Small intestine (tissue), 7 donors: Measurements from ENCODE around the gene UPK3A. TPM values are rescaled to one million over a fixed set of nuclear protein-coding genes. Genes with fewer than 3 reads are reported as not detected.

Experiments used
- DNase-seq, 2 donors: peaks; one replicate each; pipeline versions ENCODE4 v3.0.0 to v3.0.0-alpha.2; 2013
- FAIRE-seq: peaks from 2 replicates; lab custom pipeline; 2012; peaks lifted over from hg19 to GRCh38; lab: Jason Lieb, UNC
- H3K27ac ChIP-seq, 3 donors: one replicate each; pipeline ENCODE4 v1.5.1; 2013; ENCODE audit warnings: low read length in 2 of 3, mild to moderate bottlenecking in 2 of 3, control low read depth in 1 of 3, inconsistent platforms in 1 of 3, low read depth in 1 of 3, moderate library complexity in 1 of 3
- H3K27me3 ChIP-seq, 3 donors: one replicate each; pipeline ENCODE4 v1.6.1; 2013; ENCODE audit warnings: low read length in 3 of 3, inconsistent platforms in 1 of 3; ENCODE audit not compliant: control insufficient read depth in 3 of 3, insufficient read depth in 3 of 3
- H3K36me3 ChIP-seq, 3 donors: one replicate each; pipeline ENCODE4 v1.6.1; 2013; ENCODE audit warnings: low read length in 3 of 3, inconsistent platforms in 1 of 3, low read depth in 1 of 3, mild to moderate bottlenecking in 1 of 3, moderate library complexity in 1 of 3; ENCODE audit not compliant: control insufficient read depth in 3 of 3, insufficient read depth in 2 of 3
- H3K4me1 ChIP-seq, 3 donors: one replicate each; pipeline ENCODE4 v1.6.1; 2013; ENCODE audit warnings: low read length in 2 of 3, inconsistent platforms in 1 of 3, low read depth in 1 of 3, mild to moderate bottlenecking in 1 of 3, moderate library complexity in 1 of 3; ENCODE audit not compliant: control insufficient read depth in 3 of 3, insufficient read depth in 2 of 3
- H3K4me3 ChIP-seq, 3 donors: one replicate each; pipeline ENCODE4 v1.5.1; 2013; ENCODE audit warnings: low read length in 3 of 3, control low read depth in 1 of 3, inconsistent platforms in 1 of 3, low read depth in 1 of 3, mild to moderate bottlenecking in 1 of 3, moderate library complexity in 1 of 3
- H3K9me3 ChIP-seq, 2 donors: one replicate each; pipeline ENCODE4 v1.6.1; 2013; ENCODE audit warnings: low read depth in 1 of 2, low read length in 1 of 2; ENCODE audit not compliant: control insufficient read depth in 2 of 2, insufficient read depth in 1 of 2
- WGBS, 3 donors: extraction: QIAGEN DNeasy Blood & Tissue Kit; methylation state at CpG; one replicate each; pipeline ENCODE4 v1.1.7; 2013; 5-methylcytosine and 5-hydroxymethylcytosine counted together
- polyA plus RNA-seq, 4 donors: library from polyadenylated mRNA; stranded (reverse) in 3 of 4; unstranded in 1 of 4; fragments of 200-250 nt in 3 of 4; fragments of 120-200 nt in 1 of 4; gene quantifications; one replicate each; pipeline versions ENCODE4 v1.2.1 to v1.2.3, GENCODE V29; 2013
- donor health status: healthy with polysubstance abuse.
- donor health status: control.
- donor health status: control.
- donor health status: Bipolar disorder and iron deficiency.
- donor health status: healthy.

Gene UPK3A
- polyA plus RNA-seq, 4 donors = 0.36 to 306 TPM; not detected in 2

DNA sequence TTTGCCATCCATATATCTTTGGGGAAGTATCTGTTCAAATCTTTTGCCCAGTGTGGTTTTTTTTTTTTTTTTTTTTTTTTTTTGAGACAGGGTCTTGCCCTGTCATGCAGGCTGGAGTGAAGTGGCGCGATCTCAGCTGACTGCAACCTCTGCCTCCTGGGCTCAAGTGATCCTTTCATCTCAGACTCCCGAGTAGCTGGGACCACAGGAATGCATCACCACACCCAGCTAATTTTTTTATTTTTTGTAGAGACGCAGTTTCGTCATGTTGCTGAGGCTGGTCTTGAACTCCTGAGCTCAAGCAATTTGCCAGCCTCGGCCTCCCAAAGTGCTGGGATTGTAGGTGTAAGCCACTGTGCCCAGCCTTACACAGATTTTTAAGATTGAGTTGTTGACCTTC, 20.2 kb downstream of the UPK3A start:
- Histone ChIP-seq H3K27me3 (no peaks in the 10 kb centered on the region), H3K4me3 (no peak overlapping the region), H3K36me3 (no peaks in the 10 kb centered on the region), H3K9me3 (no peaks in the 10 kb centered on the region), H3K4me1 (peaks cover 0 to 35% (median 0%) of the 10 kb centered on the region in 3 donors), H3K27ac (peak overlapping the region in 1 of 3 donors; percentile 62)
- DNase-seq (no peak), FAIRE-seq (no peak)
- WGBS, 3 donors = 85 to 87% (median 85%) methylated on average over 6 of the region's 6 CpGs

DNA sequence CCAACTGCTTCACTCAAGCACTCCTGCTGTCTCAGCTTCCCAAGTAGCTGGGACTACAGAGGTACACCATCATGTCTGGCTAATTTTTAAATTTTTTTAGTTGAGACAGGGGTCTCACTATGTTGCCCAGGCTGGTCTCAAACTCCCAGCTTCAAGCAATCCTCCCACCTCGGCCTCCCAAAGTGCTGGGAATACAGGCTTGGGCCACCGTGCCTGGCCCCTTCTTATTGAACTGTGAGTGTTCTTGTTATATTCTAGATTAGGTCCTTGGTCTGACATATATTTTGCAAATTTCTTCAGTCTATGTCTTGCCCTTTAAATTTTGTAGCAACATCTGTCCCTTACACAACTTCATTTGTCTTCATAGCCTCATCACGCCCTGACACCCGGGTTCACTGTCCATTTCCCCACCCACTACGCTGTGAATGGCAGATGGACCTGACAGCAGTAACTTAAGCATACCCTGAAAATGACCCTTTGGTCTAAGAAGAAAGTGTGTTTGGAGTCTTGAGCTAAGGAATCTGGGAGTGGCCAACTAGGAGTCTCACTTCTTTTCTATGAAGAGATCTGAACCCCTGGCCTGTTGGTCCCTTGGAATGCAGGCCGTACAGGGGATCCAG, 20.8 kb downstream of the UPK3A start:
- peaks cover 0 to 35% (median 0%) of the 10 kb centered on the region in 3 donors for H3K4me1 ChIP-seq
- peak overlapping the region in 1 of 3 donors; percentile 62 for H3K27ac ChIP-seq
- peak; percentile 75 to 87 for DNase-seq
- 56 to 72% (median 69%) methylated on average over 6 of the region's 6 CpGs for WGBS, 3 donors
- no peaks in the 10 kb centered on the region for H3K36me3 ChIP-seq
- no peaks in the 10 kb centered on the region for H3K9me3 ChIP-seq
- FAIRE-seq = no peak
- no peaks in the 10 kb centered on the region for H3K27me3 ChIP-seq
- H3K4me3 ChIP-seq = no peak overlapping the region

DNA sequence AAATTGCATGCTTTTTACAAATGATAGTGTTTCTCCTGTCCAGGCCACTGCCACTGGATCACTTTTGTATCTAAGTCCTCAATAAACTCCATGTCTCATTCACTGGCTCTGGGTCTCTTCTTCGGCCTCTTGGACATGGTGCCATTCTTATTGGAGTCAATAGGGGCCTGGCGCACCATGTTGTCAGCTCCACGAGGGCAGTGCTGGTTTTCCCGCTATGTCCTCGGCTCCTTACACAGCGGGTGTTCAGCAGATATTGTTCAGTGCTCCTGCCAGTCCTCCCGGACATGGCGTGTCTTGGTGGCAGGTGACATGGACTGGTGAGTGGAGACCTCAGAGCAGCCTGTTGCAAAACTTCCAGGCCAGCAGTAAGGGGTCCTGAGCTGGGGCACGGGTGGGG, 21.4 kb downstream of the UPK3A start:
- no peak overlapping the region for H3K4me3 ChIP-seq
- 92 to 95% (median 93%) methylated on average over 9 of the region's 9 CpGs for WGBS, 3 donors
- FAIRE-seq = no peak
- no peaks in the 10 kb centered on the region for H3K9me3 ChIP-seq
- no peak for DNase-seq
- H3K36me3 ChIP-seq = no peaks in the 10 kb centered on the region
- H3K4me1 ChIP-seq = peaks cover 0 to 35% (median 2%) of the 10 kb centered on the region in 3 donors
- no peaks in the 10 kb centered on the region for H3K27me3 ChIP-seq
- H3K27ac ChIP-seq = peak overlapping the region in 1 of 3 donors; percentile 62

GRCh38 chr22:45308391-45308956, 23.7 kb downstream of the UPK3A start:
- FAIRE-seq (no peak), DNase-seq (peak; percentile 52 to 59)
- 85 to 89% (median 85%) methylated on average over 6 of the region's 6 CpGs for WGBS, 3 donors
- Histone ChIP-seq H3K36me3 (peaks cover 0 to 11% (median 0%) of the 10 kb centered on the region in 3 donors), H3K9me3 (no peaks in the 10 kb centered on the region), H3K4me1 (peaks cover 0 to 38% (median 6%) of the 10 kb centered on the region in 3 donors), H3K27ac (peak overlapping the region in 2 of 3 donors; percentile 87 to 93), H3K27me3 (no peaks in the 10 kb centered on the region), H3K4me3 (peak overlapping the region in 1 of 3 donors; percentile 54)

DNA sequence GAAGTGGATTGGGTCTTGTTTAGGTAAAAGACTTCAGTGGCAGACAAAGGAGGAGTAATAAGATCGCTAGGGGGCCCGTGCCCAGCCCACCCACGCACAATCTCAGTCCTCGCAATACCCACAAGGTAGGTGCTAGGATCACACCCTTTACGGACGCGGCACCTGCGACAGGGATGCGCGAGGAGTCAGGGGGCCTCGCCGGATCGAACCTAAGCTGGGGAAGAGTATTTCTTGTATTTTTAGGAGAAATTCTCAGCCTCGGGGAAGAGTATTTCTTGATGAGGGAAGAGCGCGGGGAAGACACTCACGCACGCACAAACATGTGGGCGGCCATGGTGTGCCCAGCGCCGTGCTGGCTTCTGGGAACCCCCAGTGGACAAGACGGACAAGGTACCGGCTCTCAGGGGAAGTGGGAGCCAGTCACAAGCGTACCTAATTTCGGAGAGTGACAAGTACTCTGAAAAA, 24.2 kb downstream of the UPK3A start:
- FAIRE-seq (no peak), DNase-seq (no peak)
- WGBS, 3 donors = 49 to 59% (median 58%) methylated on average over 25 of the region's 25 CpGs
- Histone ChIP-seq H3K27me3 (no peaks in the 10 kb centered on the region), H3K4me1 (peaks cover 0 to 43% (median 6%) of the 10 kb centered on the region in 3 donors), H3K36me3 (peaks cover 0 to 11% (median 0%) of the 10 kb centered on the region in 3 donors), H3K27ac (peak overlapping the region; percentile 17 to 93 (median 87)), H3K9me3 (no peaks in the 10 kb centered on the region), H3K4me3 (peak overlapping the region; percentile 9 to 54 (median 9))

DNA sequence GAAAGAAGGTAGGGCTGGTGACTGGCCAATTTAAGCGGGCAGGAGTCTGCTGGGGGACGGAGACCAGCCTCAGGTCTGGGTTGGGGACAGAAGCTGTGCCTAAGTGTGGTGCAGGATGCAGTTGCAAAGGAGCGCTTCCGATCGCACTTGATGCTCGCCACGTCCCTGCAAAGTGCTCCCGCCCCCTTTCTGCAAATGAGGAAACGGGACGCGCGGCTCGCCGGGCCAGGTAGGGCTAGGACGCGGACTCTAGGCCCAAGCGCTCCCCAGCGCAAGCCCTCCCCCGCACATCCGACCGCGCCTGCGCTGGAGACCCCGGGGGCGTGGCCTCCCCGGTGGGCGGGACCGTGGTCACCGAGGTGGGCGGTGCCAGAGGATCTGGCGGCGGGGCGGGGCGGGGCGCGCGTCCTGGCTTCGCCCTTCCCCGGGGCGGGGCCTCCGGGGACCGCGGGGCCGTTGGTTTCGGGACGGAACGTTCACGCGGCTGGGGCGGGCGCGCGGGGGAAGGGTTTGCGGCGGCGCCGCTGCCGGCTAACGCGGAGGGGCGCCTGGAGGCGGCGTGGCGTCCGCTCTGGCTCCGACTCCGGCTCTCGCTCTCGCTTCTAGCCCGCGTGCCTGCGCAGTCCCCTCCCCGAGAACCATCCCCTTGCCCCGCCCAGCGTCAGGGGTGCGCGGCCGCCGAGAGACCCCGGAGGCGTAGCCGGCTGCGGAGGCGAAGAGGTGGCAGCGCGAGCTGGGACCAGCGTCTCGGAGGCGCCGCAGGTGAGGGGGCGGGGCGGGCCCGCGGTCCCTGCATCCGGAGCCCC, 24.9 kb downstream of the UPK3A start, which contains the start of gene FAM118A:
TSS of gene FAM118A (plus strand) at position 513 of the 806 bp plus-strand sequence. CDS start 12,446 bp downstream, outside the sequence.
- Histone ChIP-seq H3K27me3 (no peaks in the 10 kb centered on the region), H3K4me3 (peak within 1 kb of the TSS; percentile 72 to 92 (median 86)), H3K9me3 (no peaks in the 10 kb centered on the region), H3K36me3 (peaks cover 0 to 11% (median 0%) of the 10 kb centered on the region in 3 donors), H3K4me1 (peaks cover 0 to 49% (median 6%) of the 10 kb centered on the region in 3 donors), H3K27ac (peak within 1 kb of the TSS; percentile 65 to 93 (median 87))
- WGBS, 3 donors = 1% methylated on average over 35 to 95 of the region's 95 CpGs
- FAIRE-seq (no peak), DNase-seq (peak; percentile 95 to 98)

DNA sequence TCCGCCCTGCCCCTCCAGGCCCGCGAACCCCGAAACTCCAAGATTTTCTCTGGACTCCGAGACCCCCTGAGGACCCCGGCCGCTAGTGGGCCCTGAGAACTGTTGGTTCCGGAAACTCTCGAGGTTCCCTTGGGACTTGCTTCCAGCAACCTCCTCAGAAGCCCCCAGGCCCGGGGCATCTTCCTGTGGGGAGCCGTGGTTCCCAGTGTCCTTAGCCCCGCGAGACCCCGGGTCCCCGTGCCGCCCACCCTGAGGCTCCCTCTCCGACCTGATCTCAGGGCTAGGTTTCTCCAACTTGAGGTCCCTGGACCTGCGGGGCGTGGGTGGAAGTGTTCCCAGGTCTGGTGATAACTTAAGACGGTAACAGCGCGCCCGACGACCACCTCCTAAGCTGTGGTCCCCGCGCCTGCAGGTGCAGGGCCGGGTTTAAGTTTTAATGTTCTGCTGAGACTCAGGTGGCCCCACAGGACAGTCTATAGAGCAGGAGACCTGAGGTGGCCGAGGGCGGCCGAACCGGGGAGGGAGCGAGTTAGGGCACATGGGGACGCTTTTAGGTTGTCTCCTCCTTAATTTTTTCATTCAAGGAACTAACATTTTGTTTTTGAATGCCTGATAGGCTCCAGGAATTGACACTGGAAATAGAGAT, 25.7 kb downstream of the UPK3A start:
- peak overlapping the region in 2 of 3 donors; percentile 64 to 85 for H3K27ac ChIP-seq
- no peaks in the 10 kb centered on the region for H3K27me3 ChIP-seq
- DNase-seq (peak in 1 of 2 donors; percentile 52), FAIRE-seq (no peak)
- 3 to 5% (median 4%) methylated on average over 32 to 33 of the region's 33 CpGs for WGBS, 3 donors
- H3K4me1 ChIP-seq = peaks cover 0 to 45% (median 6%) of the 10 kb centered on the region in 3 donors
- peak overlapping the region; percentile 72 to 92 (median 86) for H3K4me3 ChIP-seq
- peaks cover 0 to 11% (median 0%) of the 10 kb centered on the region in 3 donors for H3K36me3 ChIP-seq
- H3K9me3 ChIP-seq = no peaks in the 10 kb centered on the region
